Liver (tissue), 3 donors: ENCODE data around the gene SLC1A5.

Source experiments
- ATF3 ChIP-seq: IDR thresholded peaks from 2 replicates; pipeline ENCODE4 v1.6.1; 2016; ENCODE audit warnings: antibody characterized with exemption
- CTCF ChIP-seq: fragments of 150-350 bp; IDR thresholded peaks from 2 replicates; pipeline ENCODE4 v1.5.1; 2017; ENCODE audit warnings: improper control_type of control experiment, low read depth, low read length; ENCODE audit not compliant: missing input control
- EGR1 ChIP-seq, 2 donors: IDR thresholded peaks; 2 replicates each; pipeline ENCODE4 v1.6.1; 2016 to 2018; ENCODE audit warnings: antibody characterized with exemption in 2 of 2, low read depth in 2 of 2
- JUND ChIP-seq, 2 donors: IDR thresholded peaks; 2 replicates each; pipeline ENCODE4 v1.6.1; 2016; ENCODE audit warnings: antibody characterized with exemption in 2 of 2
- NR2F2 ChIP-seq: IDR thresholded peaks from 2 replicates; pipeline ENCODE4 v1.6.1; 2016; ENCODE audit warnings: antibody characterized with exemption
- RAD21 ChIP-seq, 2 donors: IDR thresholded peaks; 2 replicates each; pipeline ENCODE4 v1.6.1; 2016; ENCODE audit warnings: antibody characterized with exemption in 2 of 2, mild to moderate bottlenecking in 2 of 2
- TAF1 ChIP-seq: conservative IDR thresholded peaks from 2 replicates; pipeline ENCODE4 v1.6.1; 2016; ENCODE audit warnings: antibody characterized with exemption, mild to moderate bottlenecking
- ZBTB33 ChIP-seq: IDR thresholded peaks from 2 replicates; pipeline ENCODE4 v1.6.1; 2016; ENCODE audit warnings: antibody characterized with exemption
- donor health status: healthy.
- donor health status: healthy.

- no peak for TF ChIP-seq CTCF
- TF ChIP-seq TAF1 = no peak
- TF ChIP-seq EGR1 (IDR thresholded peaks at IDR 0.05; ENCODE audit: low read depth in 2 of 2) = no peak
- TF ChIP-seq ZBTB33 = no peak
- TF ChIP-seq JUND (IDR thresholded peaks at IDR 0.05) = no peak
- TF ChIP-seq ATF3 = no peak
- no peak for TF ChIP-seq NR2F2
- TF ChIP-seq RAD21 (IDR thresholded peaks at IDR 0.05) = no peak
Measured at GRCh38 chr19:46736531-46737297, 51.7 kb downstream of the SLC1A5 start.
